HAP-1 (cell line): ENCODE results near the gene SPATA21.
"Not testable (repeated sequence)": the region's sequence is repeated elsewhere in the genome, so short reads cannot be mapped to it uniquely, and the experiment has no call there.

Source experiments
- DNase-seq, 2 experiments: peaks; one replicate each; pipeline ENCODE4 v3.0.0-alpha.2; 2016 to 2020; ENCODE audit warnings: low spot score in 2 of 2
- H3K27me3 ChIP-seq: fragments of 250-450 bp; sonication (Bioruptor Pico); 2 replicates; pipeline ENCODE4 v1.5.1; 2020; ENCODE audit warnings: low read depth, mild to moderate bottlenecking, moderate library complexity
- H3K36me3 ChIP-seq: fragments of 250-450 bp; sonication (Bioruptor Pico); replicated peaks from 2 replicates; pipeline ENCODE4 v1.5.1; 2020; ENCODE audit warnings: mild to moderate bottlenecking
- H3K4me1 ChIP-seq: fragments of 250-450 bp; sonication (Bioruptor Pico); 2 replicates; pipeline ENCODE4 v1.5.1; 2020; ENCODE audit warnings: mild to moderate bottlenecking
- H3K4me3 ChIP-seq: fragments of 250-450 bp; sonication (Bioruptor Pico); 2 replicates; pipeline ENCODE4 v1.5.1; 2020; ENCODE audit warnings: mild to moderate bottlenecking, moderate library complexity
- H3K9me3 ChIP-seq: fragments of 250-450 bp; sonication (Bioruptor Pico); 2 replicates; pipeline ENCODE4 v1.5.1; 2020; ENCODE audit warnings: mild to moderate bottlenecking, moderate library complexity
- in situ Hi-C: fragments of 300-500 bp; cut with MboI; formaldehyde crosslinking; loops from 3 replicates; pipeline ENCODE4 v1.14.3; 2020; ENCODE audit warnings: low sequenced_read_pairs, inconsistent platforms, mixed read lengths

SPATA21 gene, protein sequence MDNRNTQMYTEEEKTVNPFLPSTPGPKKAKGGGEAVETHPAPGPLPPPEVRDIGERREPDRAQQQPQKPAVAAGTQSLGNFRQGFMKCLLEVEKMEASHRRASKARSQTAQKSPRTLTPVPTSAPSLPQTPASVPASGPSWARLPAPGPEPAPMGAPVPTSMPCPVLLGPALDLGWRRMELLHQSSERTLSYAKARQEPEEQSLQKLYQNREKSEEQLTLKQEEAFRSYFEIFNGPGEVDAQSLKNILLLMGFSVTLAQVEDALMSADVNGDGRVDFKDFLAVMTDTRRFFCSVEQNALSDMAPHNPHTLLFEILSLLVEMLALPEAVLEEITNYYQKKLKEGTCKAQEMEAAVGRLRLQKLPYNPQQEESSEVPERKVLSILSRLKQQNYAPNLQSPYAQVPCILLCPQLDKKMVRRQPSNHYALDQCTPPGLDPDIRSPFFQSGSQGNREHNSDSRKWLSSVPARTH

DNA sequence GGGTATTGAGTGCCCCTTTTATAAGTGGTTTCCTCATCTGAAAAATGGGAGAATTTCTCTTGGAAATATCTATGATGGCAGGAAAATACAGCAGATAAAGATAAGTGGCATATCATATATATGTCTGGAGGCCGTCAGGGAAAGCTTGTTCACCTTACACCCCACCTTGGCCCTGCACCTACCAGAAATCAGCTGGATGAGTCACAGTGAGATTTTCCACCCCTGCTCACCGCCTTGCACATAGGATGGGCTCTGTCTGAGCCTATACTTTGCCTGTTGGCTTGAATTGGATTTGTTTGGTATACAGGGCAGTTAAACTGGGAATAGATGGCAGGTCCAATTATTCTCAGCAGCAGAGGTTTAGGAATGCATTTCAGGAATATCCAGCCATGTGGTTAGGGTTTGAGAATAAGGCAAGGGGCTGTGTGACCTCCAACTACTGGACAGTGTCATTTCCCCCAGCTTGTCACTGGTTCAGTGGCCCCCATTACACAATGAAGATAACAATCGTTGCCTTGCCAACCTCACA lies at the start of gene SPATA21:
Gene SPATA21 (minus strand): TSS at position 479 of the 529 bp plus-strand sequence. CDS start 6,053 bp downstream, outside the sequence.
- DNase-seq: no peak
- in situ Hi-C loops: no loop called here
- H3K4me3 ChIP-seq: no peak within 1 kb of the TSS
- H3K36me3 ChIP-seq: peaks cover 3% of the 10 kb centered on the region; the same call in 1 of the 2 replicates
- H3K9me3 ChIP-seq: no peaks in the 10 kb centered on the region
- no peaks in the 10 kb centered on the region for H3K27me3 ChIP-seq
- H3K4me1 ChIP-seq: peaks cover 5% of the 10 kb centered on the region

DNA sequence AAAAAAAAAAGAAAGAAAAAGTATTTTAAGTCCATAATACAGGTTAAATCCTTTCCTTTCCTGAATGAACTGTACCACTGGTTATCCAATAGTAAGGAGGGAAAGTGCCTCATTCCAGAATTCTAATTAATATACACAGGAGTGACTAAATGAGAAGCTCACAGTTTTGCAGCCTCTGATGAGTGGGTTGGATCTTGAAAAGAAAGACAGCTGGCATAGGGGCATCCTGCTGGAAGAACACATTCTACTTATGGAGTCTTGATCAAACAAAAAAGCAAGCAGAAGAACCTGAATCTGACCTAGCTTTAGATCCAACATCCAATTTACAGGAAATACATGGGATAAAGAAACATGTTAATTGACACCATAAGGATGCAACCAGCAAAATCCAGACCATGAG lies 49.8 kb upstream of the SPATA21 start:
- H3K27me3 ChIP-seq, DNase-seq, H3K9me3 ChIP-seq, H3K4me1 ChIP-seq, H3K4me3 ChIP-seq, in situ Hi-C loops: not testable (repeated sequence)
- peaks cover 12% of the 10 kb centered on the region for H3K36me3 ChIP-seq

DNA sequence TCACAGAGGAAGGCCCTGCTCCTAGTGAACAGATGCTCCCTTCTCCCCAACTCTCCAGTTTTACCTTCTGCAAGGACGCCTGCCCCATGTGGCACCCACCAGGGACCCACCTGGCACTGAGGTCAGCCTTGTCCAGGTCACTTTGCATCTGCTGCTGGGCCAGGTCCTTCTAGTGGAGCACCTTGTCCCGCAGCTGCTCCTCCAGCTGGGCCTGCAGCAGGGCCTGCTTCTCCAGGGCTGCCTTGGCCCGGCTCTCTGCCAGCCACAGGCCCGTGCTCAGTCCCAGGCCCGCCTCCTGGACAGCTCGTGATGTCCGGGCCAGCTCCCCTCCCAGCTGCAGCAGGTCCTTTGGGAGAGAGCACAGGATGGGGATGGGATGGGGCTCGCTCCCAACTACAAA lies 49.1 kb upstream of the SPATA21 start:
- H3K27me3 ChIP-seq, H3K9me3 ChIP-seq, H3K4me3 ChIP-seq, DNase-seq, in situ Hi-C loops, H3K4me1 ChIP-seq: not testable (repeated sequence)
- peaks cover 12% of the 10 kb centered on the region for H3K36me3 ChIP-seq

DNA sequence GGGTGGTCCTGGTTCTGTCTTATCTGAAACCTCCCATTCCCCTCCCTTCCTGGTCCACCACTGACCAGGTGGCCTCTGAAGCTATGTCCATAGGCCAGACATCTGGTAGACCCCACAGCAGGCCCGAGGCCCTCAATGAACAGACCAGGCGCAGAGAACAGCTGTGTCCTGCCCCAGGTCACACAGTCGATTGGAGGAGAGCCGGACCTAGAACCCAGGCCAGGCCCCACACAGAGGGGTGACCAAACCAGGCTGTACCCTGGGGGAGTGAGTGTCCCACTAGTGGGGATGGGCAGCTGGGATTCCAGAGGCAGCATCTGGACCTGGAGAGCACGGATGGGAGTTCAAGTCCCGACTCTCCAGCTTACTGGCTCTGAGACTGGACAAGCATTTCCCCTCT lies 47.7 kb upstream of the SPATA21 start:
- no peaks in the 10 kb centered on the region for H3K27me3 ChIP-seq
- no peaks in the 10 kb centered on the region for H3K9me3 ChIP-seq
- in situ Hi-C loops: loop anchor here (5.0 kb wide), 1 partner anchor 452 kb away; no protein-coding TSS in a partner anchor
- no peak for DNase-seq
- H3K36me3 ChIP-seq: peaks cover 14% of the 10 kb centered on the region
- no peak overlapping the region for H3K4me3 ChIP-seq
- H3K4me1 ChIP-seq: no peaks in the 10 kb centered on the region

DNA sequence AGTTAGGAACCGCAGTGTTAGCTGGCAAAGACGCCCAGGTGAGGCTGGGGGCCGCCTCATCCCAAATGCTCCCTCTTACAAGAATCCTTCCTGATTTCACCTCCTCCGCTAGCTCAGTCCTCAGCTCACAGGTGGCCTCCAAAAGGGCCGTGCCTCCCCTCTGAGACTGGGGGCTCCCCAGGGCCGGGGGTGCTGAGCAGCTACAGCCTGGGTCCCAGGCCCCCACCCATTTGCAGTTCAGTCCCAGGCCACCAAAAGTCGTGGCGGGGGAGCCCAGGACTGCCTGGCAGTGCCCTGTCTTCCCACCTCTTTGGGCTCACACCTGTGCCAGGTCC lies 47.2 kb upstream of the SPATA21 start:
- in situ Hi-C loops: loop anchor here (5.0 kb wide), 1 partner anchor 453 kb away; no protein-coding TSS in a partner anchor
- no peaks in the 10 kb centered on the region for H3K27me3 ChIP-seq

DNA sequence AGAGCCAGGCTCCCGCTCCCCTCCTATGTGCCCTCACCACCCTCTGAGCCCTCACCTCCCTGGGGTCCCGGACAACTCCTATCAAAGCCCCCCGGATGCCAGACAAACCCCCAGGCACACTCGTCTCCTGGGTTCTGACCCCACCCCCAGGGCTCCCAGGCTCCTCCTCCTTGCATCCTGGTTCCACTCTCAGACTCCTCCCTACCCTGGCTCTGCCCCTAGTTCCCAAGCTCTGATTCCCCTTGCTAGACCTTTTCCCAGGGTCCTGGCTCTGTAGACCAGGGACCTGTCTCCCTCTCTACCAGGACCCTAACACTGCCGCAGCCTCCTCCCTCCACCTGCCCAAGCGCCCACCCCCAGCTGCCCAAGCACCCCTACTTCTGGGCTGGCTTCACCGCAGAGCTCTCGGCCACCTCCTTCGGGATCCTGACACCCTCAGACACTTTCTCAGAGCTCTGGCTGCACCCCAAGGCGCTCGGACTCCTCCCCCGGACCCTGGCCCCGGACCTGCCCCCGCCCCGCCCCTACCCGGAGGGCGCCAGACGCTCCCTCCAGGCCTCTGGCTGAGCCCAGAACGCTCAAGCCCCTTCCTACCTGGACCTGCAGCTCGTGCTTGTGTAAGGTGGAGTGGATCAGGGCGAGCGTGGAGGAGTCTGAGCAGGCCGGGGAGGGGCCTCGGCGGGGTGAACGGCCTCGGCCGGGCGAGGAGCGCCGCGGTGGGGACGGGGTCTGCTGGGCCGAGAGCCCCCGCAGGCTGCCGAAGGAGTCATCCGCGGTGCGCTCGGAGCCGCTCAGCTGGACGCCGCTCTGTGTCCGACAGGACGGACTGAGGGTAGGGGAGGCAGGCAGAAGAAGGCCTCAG lies 46.6 kb upstream of the SPATA21 start:
- H3K4me1 ChIP-seq, DNase-seq, H3K9me3 ChIP-seq, H3K27me3 ChIP-seq, H3K4me3 ChIP-seq: not testable (repeated sequence)
- peaks cover 11% of the 10 kb centered on the region for H3K36me3 ChIP-seq
- in situ Hi-C loops: loop anchor here (5.0 kb wide), 1 partner anchor 453 kb away; no protein-coding TSS in a partner anchor

More for the DNA sequence above, 47.2 kb upstream of the SPATA21 start:
- no peak for DNase-seq
- no peaks in the 10 kb centered on the region for H3K9me3 ChIP-seq
- H3K36me3 ChIP-seq: peaks cover 14% of the 10 kb centered on the region
- no peak overlapping the region for H3K4me3 ChIP-seq
- H3K4me1 ChIP-seq: no peaks in the 10 kb centered on the region

DNA sequence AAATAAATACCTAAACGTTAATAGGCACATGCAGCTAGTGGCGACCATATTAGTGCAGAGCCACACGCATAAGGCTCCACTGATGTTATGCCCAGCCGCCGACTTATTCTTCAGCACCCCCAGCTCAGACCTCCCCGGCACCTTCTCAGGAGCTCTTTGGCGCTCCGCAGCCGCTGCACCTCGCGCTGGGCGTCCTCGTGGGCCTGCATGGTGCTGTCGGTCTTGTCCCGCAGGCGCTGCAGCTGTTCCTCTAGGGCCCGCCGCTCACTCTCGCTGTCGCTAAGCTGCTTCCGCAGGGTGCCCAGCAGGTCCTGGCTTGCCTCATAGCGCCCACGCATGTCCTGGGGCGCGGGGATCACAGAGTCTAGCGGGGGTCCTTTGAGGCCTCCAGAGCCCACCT lies 45.9 kb upstream of the SPATA21 start:
- not testable (repeated sequence) for H3K4me3 ChIP-seq, H3K4me1 ChIP-seq, DNase-seq, H3K27me3 ChIP-seq, H3K9me3 ChIP-seq
- peaks cover 11% of the 10 kb centered on the region for H3K36me3 ChIP-seq
- in situ Hi-C loops: loop anchor here (5.0 kb wide), 1 partner anchor 454 kb away; no protein-coding TSS in a partner anchor

DNA sequence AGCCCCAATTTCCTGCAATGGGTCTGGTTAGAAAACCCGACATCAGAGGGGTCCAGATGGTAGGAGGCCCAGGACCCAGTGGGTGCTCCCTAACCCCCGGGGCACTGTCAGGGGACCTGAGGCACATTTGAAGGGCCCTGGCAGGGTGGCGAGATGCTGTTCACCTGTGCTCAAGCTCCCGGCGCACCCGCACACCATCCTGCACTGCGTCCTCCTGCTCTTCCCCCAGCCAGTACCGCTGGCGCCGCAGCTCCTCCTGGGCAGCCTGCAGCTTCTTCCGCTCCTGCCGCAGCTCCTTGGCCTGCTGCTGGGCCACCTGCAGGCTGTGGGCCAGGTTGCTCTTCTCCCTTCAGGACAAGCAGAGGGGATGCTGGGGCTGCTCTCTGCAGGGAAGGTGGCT lies 40.9 kb upstream of the SPATA21 start:
- DNase-seq: no peak
- Histone ChIP-seq H3K4me1 (no peaks in the 10 kb centered on the region), H3K4me3 (no peak overlapping the region), H3K36me3 (peaks cover 19% of the 10 kb centered on the region), H3K27me3 (no peaks in the 10 kb centered on the region), H3K9me3 (no peaks in the 10 kb centered on the region)
- in situ Hi-C loops: no loop called here

DNA sequence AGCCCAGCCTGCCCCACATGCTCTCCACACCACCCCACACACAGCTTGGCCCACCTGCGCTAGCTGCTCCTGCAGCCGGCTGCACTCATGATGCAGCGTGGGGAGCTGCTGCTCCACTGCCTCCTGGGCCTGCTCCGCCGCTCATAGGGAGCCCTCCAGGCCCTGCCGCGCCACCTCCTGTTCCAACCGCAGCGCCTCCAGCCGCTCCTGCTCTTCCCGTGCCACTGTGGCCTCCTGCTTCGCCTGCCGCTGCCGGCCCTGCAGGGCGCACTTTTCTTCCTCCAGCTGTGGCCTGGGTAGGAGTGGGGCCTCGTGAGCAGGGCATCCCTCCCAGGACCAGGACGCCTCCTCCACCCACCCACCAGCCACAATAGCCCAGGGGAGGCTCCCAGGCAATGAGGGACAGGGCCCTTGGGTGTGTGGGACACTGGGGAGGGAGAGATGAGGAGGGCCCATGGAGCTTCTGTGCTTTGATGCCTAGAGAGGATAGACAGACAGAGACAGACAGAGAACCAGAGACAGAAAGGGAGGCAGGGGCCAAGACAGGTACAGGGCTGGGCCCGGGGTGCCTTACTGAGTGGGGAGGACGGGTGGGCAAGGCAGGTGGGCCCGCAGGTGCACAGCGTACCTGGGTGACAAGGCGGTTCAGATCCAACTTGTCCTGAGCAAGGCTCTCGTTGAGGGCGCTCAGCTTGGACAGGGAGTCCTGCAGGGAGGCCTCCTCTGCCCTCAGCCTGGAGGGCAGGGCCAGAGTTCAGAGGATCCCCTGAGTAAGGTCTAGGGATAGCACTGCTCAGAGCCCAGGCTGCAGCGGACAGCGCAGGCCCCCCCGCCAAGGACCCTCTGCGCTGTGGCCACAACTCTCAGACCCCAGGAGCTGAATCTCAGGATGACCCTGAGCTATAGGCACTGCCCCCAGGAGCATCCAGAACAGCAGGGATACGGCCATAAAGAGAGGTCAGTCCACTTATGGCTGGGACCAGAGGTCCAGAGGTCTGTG lies 38.8 kb upstream of the SPATA21 start:
- H3K27me3 ChIP-seq, H3K4me1 ChIP-seq, H3K9me3 ChIP-seq, in situ Hi-C loops, DNase-seq, H3K4me3 ChIP-seq: not testable (repeated sequence)
- H3K36me3 ChIP-seq: peaks cover 26% of the 10 kb centered on the region

DNA sequence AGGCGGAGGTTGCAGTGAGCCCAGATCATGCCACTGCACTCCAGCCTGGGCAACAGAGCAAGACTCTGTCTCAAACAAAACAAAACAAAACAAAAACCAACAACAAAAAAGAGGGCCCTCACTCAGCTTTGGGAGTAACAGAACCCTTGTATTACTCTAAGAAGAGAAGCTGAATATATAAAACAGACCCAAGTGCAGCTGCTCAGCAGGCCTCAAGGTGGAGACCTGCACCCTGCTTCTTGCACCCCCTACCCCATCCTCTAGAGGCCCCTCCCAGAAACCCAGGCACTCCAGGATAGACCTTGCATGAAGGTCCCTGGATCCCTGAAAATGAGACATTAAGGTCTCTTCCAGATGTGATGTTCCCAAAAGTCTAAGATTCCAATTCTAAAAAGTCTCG lies 37.7 kb upstream of the SPATA21 start:
- peaks cover 24% of the 10 kb centered on the region for H3K36me3 ChIP-seq
- H3K4me1 ChIP-seq, H3K9me3 ChIP-seq, DNase-seq, in situ Hi-C loops, H3K4me3 ChIP-seq, H3K27me3 ChIP-seq: not testable (repeated sequence)

DNA sequence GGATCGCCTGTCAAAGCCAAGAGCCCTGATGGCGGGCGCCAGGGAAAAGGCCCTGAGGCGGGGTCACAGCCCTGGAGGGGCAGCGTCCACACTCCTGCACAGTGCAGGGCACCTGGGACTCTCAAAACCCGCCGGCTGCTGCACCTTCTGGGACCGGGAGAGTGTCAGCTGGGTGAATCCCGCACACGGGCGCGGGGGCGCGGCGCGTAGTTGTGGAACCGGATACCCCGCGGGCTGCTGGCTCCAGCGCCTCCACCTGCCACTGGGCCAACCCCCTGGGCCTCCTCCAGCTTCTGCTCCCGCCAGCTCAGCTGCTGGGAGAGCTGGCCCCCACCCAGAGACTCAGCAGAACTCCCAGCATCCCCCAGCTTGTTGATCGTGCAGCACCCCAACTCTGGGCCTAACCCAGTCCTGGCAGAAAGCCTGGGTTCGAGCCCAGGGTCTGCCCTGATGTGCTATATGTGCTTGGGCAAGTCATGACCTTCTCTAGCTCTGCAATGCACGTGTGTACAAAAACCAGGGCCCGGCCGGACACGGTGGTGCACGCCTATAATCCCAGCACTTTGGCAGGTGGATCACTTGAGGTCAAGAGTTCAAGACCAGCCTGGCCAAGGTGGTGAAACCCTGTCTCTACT lies 37.1 kb upstream of the SPATA21 start:
- no peaks in the 10 kb centered on the region for H3K4me1 ChIP-seq
- DNase-seq: no peak
- no peak overlapping the region for H3K4me3 ChIP-seq
- no peaks in the 10 kb centered on the region for H3K27me3 ChIP-seq
- in situ Hi-C loops: no loop called here
- H3K9me3 ChIP-seq: no peaks in the 10 kb centered on the region
- H3K36me3 ChIP-seq: peaks cover 24% of the 10 kb centered on the region

DNA sequence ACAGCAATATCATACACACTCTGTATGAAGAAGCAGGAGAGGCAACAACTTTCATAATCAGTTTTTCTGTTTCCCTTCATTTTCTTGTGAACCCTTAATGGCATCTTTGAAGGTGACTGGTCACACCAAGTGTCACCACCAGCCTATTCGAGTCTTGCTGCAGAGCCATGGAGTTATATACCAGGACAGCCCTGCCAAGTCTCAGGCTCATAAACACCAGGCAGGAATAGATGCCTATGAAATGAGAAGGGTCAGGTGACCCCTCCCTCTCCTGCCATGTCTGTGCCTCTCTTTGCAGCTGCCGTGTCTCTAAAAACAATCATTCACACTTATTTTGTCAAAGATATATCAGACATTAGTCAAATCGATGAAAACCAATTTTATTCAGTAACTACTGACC lies 31.3 kb upstream of the SPATA21 start:
- H3K9me3 ChIP-seq: no peaks in the 10 kb centered on the region
- peaks cover 14% of the 10 kb centered on the region for H3K36me3 ChIP-seq
- no peaks in the 10 kb centered on the region for H3K4me1 ChIP-seq
- no peak for DNase-seq
- no peak overlapping the region for H3K4me3 ChIP-seq
- H3K27me3 ChIP-seq: no peaks in the 10 kb centered on the region
- in situ Hi-C loops: no loop called here
